GM04504 (cell line): ENCODE data around the gene KRT33A.

Experiments used
- DNase-seq: peaks from one replicate; pipeline ENCODE4 v3.0.0-alpha.2; 2012; ENCODE audit warnings: low read depth

Gene KRT33A

GRCh38 chr17:41301916-41302901 is 48.4 kb downstream of the KRT33A start, which contains the start of gene KRTAP29-1:
Gene KRTAP29-1 (minus strand): TSS chr17:41302851. CDS start chr17:41302851, 0 bp downstream.
- no peak for DNase-seq

DNA sequence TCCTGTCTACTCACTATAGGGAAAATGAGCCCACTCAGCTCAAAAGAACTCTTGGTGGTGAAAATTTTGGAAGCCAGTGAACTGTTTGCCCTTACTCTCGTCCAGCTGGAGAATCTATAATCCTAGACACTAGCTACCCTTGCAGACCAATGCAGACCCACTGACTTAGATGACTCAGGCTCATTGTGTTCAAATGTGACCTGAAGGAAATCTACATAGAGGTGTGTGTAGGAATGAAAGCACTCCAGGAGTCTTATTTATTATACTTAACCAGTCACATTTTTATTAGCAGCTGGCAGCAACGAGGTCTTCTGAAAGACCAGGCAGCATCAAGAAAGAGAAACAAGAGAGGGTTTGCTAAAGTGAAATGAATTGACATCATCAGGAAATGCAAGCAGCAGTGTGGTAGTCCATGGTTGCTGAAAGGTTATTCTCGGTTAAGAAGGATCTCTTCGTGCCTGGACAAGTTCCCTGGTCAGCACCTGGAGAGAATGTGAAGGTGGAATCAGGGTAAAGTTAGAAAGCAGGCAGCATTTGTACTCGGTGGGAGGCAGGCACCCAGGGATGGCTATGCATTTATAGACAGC is 49.3 kb downstream of the KRT33A start:
- no peak for DNase-seq

- no peak for DNase-seq
These were observed 52.0 kb downstream of the KRT33A start for GRCh38 chr17:41298458-41299135.

- no peak for DNase-seq
These were observed 53.8 kb downstream of the KRT33A start for GRCh38 chr17:41296846-41297245.
